Neural crest cell (in vitro differentiated cells): ENCODE results near the gene FAM186B. TPM values are rescaled to one million over a fixed set of nuclear protein-coding genes. Genes with fewer than 3 reads are reported as not detected.
"Not testable (repeated sequence)": the region's sequence is repeated elsewhere in the genome, so short reads cannot be mapped to it uniquely, and the experiment has no call there.

Experiments
- DNase-seq: peaks from one replicate; pipeline ENCODE4 v3.0.0; 2021; ENCODE audit warnings: low read depth, mixed read lengths, low spot score
- H3K27ac Mint-ChIP-seq: one replicate; pipeline ENCODE4 v1.8.0; 2021; ENCODE audit warnings: mild to moderate bottlenecking, mixed read lengths; ENCODE audit not compliant: unreplicated experiment
- H3K27me3 Mint-ChIP-seq: 2 replicates; pipeline ENCODE4 v1.8.0; 2021; ENCODE audit warnings: low read depth, mild to moderate bottlenecking, mixed read lengths
- H3K36me3 Mint-ChIP-seq: 2 replicates; pipeline ENCODE4 v1.8.0; 2021; ENCODE audit warnings: low read depth, mild to moderate bottlenecking, mixed read lengths
- H3K4me1 Mint-ChIP-seq: 2 replicates; pipeline ENCODE4 v1.8.0; 2021; ENCODE audit warnings: mixed read lengths
- H3K4me3 Mint-ChIP-seq: one replicate; pipeline ENCODE4 v1.8.0; 2021; ENCODE audit warnings: mild to moderate bottlenecking, mixed read lengths
- H3K9me3 Mint-ChIP-seq: 2 replicates; pipeline ENCODE4 v1.8.0; 2021; ENCODE audit warnings: mixed read lengths
- CTCF ChIP-seq: fragments of 200-600 bp; sonication (generic); conservative IDR thresholded peaks from 2 replicates; pipeline ENCODE4 v1.5.0; 2021; ENCODE audit warnings: antibody characterized with exemption, mild to moderate bottlenecking
- long read RNA-seq: library from polyadenylated mRNA; unstranded; transcript quantifications from one replicate; pipeline ENCODE4 v2.0.0, GENCODE V29; 2020
- total RNA-seq: library from RNA; stranded (reverse); gene quantifications from 2 replicates; pipeline ENCODE4 v1.2.1, GENCODE V29; 2021

FAM186B gene
- 0.28 TPM in 1 of 2 replicates, not detected in the other for total RNA-seq
- long read RNA-seq: 0 reads

- H3K27me3 Mint-ChIP-seq, DNase-seq, H3K9me3 Mint-ChIP-seq, H3K4me3 Mint-ChIP-seq, H3K4me1 Mint-ChIP-seq, H3K27ac Mint-ChIP-seq, H3K36me3 Mint-ChIP-seq: not testable (repeated sequence)
Measured at GRCh38 chr12:49605539-49605938, at the start of gene FAM186B. Gene FAM186B, minus strand, starts transcription at chr12:49605639. Its CDS starts 162 bp downstream, at chr12:49605477.

- no peaks in the 10 kb centered on the region for H3K9me3 Mint-ChIP-seq
- peaks cover 10% of the 10 kb centered on the region for H3K36me3 Mint-ChIP-seq
- DNase-seq: no peak
- no peaks in the 10 kb centered on the region for H3K27me3 Mint-ChIP-seq
- H3K4me3 Mint-ChIP-seq: no peak overlapping the region
- no peak for TF ChIP-seq CTCF
- H3K4me1 Mint-ChIP-seq: no peaks in the 10 kb centered on the region
- H3K27ac Mint-ChIP-seq: no peak overlapping the region
Measured at GRCh38 chr12:49654715-49655114, 49.3 kb upstream of the FAM186B start.

- H3K27me3 Mint-ChIP-seq: no peaks in the 10 kb centered on the region
- no peak for TF ChIP-seq CTCF
- H3K9me3 Mint-ChIP-seq: no peaks in the 10 kb centered on the region
- peaks cover 9% of the 10 kb centered on the region for H3K36me3 Mint-ChIP-seq
- no peaks in the 10 kb centered on the region for H3K4me1 Mint-ChIP-seq
- no peak overlapping the region for H3K27ac Mint-ChIP-seq
- no peak for DNase-seq
- H3K4me3 Mint-ChIP-seq: no peak overlapping the region
Measured at GRCh38 chr12:49652921-49653520, 47.6 kb upstream of the FAM186B start.

GRCh38 chr12:49651855-49652254, 46.4 kb upstream of the FAM186B start:
- Mint-ChIP-seq H3K36me3 (peaks cover 8% of the 10 kb centered on the region), H3K4me3 (no peak overlapping the region), H3K4me1 (no peaks in the 10 kb centered on the region), H3K27me3 (no peaks in the 10 kb centered on the region), H3K9me3 (no peaks in the 10 kb centered on the region), H3K27ac (peak overlapping the region; percentile 67)
- no peak for TF ChIP-seq CTCF
- no peak for DNase-seq

- peaks cover 8% of the 10 kb centered on the region for H3K36me3 Mint-ChIP-seq
Measured at GRCh38 chr12:49649892-49650291, 44.5 kb upstream of the FAM186B start.

More at GRCh38 chr12:49649892-49650291, 44.5 kb upstream of the FAM186B start:
- no peak overlapping the region for H3K4me3 Mint-ChIP-seq
- no peaks in the 10 kb centered on the region for H3K27me3 Mint-ChIP-seq
- peak overlapping the region; percentile 40 for H3K27ac Mint-ChIP-seq
- peaks cover 4% of the 10 kb centered on the region for H3K4me1 Mint-ChIP-seq
- H3K9me3 Mint-ChIP-seq: no peaks in the 10 kb centered on the region
- TF ChIP-seq CTCF: no peak
- no peak for DNase-seq
